CD4-positive, alpha-beta T cell treated with Interleukin-6 for 4 hours (primary cell): ENCODE measurements around the gene SIX2.

Experiments
- DNase-seq: peaks from one replicate; pipeline ENCODE4 v3.0.0-alpha.2; 2020; ENCODE audit warnings: mixed read lengths

SIX2 gene

DNA sequence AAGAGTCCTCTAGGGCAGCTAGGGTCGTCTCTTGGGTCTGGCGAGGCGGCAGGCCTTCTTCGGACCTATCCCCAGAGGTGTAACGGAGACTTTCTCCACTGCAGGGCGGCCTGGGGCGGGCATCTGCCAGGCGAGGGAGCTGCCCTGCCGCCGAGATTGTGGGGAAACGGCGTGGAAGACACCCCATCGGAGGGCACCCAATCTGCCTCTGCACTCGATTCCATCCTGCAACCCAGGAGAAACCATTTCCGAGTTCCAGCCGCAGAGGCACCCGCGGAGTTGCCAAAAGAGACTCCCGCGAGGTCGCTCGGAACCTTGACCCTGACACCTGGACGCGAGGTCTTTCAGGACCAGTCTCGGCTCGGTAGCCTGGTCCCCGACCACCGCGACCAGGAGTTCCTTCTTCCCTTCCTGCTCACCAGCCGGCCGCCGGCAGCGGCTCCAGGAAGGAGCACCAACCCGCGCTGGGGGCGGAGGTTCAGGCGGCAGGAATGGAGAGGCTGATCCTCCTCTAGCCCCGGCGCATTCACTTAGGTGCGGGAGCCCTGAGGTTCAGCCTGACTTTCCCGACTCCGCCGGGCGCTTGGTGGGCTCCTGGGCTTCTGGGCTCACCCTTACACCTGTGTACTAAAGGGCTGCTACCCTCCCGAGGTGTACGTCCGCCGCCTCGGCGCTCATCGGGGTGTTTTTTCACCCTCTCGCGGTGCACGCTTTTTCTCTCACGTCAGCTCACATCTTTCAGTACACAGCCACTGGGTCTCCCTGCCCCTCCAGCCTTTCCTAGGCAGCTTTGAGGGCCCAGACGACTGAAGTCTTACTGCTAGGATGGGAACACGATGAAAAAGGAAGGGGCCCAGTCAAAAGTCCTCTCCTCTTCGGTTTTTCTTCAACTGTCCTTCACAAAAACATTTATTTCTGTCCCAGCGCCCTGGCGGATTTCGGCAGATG is 8.1 kb downstream of the SIX2 start:
- no peak for DNase-seq

DNA sequence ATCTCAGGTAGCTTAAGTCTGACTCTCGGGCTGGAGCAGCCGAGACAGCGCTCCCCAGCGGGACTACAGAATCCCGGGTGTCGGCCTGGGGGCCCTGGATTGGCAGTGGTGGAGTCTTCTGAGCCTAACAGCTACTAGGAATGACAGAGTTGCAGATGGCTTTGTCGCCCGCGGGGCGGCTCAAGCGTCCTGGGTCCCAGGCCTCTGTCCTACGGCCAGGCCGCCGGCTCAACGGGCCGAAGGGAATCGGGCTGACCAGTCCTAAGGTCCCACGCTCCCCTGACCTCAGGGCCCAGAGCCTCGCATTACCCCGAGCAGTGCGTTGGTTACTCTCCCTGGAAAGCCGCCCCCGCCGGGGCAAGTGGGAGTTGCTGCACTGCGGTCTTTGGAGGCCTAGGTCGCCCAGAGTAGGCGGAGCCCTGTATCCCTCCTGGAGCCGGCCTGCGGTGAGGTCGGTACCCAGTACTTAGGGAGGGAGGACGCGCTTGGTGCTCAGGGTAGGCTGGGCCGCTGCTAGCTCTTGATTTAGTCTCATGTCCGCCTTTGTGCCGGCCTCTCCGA is 8.8 kb downstream of the SIX2 start:
- no peak for DNase-seq

DNA sequence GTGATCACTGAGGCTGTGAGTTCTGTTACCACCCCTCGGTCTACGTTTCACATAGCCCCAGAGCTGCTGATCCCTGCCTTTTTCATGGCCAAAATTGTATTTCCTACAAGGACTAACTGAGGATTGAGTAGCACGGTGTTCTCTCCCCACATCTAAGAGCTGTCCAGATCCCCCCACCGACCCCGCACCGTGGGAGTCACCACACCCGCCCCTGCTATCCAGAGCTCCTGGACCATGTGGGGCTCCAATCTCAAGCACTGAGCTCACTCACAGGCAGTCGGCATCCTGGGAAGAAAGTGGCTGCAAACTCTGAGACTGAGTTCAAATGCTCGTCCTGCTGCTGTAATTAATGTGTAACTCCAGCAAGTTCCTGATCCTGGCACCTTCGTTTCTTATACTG is 9.7 kb downstream of the SIX2 start:
- DNase-seq = no peak

DNA sequence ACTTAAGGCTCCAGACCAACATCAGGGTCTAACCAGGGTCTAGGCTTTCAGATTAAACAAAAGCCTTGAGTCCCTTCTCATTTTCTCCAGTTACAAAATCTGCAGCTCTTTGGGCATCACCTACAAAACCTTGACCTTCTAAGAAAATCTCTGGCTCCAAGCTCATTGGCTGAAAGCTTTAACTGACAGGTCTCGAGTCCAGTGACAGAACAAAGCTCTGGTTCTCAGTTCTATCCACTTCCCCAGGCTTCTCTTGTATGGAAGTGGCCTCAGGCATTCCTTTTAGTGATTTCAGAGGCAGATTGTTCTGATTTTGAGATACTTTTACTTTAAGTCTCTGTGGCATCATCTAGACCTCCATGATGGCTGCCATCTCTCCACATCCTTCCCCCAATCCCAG is 11.3 kb downstream of the SIX2 start:
- no peak for DNase-seq

DNA sequence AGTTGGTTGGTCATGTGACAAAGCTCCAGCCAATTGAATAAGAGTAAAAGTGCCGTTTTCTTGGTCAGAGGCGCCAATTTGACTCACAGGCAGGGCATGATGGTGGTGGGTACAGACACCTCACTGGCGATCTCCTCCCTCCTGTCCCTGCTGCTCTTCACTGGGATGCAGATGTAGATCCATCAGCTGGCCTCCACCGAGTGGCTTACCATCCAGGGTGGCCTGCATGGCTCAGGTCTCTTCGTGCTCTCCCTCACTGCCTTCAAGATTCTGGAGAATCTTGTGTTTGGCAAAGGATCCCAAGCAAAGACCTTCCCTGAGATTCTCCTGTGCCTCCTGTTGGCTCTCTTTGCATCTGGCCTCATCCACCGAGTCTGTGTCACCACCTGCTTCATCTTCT is 12.9 kb downstream of the SIX2 start:
- no peak for DNase-seq

DNA sequence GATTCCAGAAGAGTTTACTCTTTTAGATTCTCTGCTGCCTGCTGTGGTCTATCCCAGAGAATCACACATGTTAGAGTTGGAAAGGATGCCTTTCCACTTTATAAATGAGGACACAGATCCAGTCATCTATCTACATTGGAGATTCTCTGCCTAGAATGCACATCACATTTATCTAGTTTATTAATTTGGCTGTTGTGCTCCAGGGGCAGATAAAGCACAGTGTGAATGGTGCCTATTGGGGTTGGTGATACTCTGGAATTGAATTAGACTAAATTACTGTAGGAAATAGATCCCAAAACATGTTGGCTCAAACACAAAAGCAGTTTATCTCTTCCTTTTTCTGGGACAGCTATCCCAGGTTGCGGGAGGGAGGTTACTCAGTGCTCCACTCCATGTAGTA is 14.9 kb downstream of the SIX2 start:
- no peak for DNase-seq

DNA sequence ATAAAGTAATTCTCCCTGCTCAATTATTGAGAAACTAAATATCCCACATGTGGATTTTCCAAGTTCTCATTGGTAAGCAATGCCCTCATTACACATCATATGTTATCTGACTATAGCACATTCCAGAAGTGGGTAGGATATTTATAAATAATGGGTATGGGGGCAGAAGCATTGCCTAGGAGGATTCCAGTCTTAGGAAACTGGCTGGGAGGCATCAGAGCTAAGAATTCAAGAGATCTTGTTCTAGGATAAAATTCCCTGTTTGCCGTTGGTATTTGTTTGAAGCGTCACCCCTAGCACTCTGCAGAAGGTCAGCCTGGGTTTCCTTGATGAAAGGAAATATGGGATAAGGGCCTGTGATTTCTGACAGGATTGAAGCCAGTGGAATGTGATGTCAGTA is 20.1 kb downstream of the SIX2 start:
- DNase-seq = no peak

DNA sequence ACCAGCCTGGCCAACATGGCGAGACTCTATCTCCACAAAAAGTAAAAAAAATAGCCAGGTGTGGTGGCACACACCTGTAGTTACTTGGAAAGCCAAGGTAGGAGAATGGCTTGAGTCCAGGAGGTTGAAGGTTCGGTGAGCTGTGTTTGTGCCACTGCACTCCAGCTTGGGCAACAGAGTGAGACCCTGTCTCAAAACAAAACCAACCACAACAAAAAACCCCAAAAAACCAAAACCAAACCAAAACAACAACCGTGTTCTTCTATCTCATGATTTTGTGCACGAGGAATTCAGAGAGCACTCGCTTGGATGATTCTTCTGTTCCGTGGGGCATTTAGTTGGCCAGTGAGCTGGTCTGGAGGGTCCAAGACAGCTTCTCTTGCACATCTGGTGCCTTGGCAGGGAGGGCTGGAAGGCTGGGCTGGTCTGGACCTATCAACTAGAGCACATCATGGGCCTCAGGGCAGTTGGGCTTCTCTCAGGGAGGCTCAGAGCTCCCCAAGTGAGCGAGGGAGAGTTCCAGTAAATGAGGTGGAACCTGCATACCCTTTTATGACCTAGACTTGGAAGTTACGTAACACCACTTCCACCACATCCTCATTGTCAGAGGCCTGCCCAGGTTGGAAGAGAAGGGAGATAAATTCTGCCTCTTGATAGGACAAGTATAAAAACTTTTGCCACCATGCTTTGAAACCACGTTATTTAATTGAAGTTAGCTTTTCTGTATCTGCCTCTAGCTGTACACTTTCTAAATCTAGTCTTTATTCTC is 25.2 kb downstream of the SIX2 start:
- no peak for DNase-seq

DNA sequence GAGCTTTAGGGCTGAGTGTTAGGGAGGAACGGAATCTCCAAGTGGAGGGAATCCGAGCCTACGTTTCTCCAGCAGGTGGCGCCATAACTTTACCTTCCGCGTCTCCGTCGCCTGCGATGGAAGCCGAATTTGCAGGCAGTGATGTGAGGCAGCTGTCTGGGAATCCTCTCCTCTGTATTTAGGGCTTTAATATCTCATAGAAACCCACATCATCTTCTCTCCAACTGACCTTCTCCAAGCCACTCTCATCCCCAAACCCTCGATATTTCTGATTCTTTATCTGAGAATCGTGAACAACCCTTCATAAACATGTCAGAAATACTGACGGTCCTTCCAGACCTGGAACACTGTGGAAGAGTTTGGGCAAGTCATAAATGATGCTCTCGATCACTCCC is 27.5 kb downstream of the SIX2 start:
- peak; percentile 67 for DNase-seq

DNA sequence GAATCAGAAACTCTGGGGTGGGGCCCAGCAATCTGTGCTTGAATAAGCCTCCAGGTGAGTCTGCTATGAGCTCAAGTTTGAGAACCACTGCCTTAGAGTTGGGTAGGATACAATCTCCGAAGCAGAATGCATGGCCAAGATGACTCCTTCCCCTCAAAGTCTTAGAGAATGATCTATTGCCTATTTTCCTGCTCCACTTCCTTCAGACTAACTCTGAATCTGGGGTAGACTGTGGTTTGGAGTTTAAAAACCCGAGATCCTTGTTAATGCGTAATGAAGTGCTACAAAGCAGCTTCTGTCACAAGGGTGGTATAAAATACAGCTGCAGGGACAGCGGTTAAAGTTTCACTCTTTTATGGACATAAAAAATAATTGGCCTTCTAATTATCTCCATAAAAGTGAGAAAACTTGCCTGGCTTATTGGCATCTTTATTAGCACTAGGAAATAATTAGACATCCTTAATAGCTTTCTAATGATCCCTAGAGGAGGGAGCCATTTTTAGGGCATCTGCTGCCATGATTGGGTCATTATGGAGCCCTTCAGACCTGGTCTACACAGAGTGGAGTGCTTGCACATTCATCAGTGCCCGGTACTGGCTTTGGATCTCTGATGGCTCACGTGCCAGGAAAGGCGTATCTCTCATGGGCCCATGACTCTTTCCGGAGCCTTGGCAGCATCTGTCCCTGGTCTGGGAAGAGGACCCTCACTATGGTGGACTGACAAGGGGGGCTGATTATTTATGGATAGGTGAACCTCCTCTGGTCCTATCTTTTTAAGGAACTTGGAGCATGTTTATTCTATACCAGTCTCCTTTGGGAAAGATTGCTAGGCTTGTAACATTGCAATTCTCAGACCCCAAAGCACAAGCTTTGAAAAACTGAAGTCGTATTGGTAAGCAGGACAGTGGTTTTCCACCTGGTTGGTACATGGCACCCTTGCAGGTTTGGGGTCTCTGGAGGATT is 28.2 kb downstream of the SIX2 start:
- DNase-seq = no peak

DNA sequence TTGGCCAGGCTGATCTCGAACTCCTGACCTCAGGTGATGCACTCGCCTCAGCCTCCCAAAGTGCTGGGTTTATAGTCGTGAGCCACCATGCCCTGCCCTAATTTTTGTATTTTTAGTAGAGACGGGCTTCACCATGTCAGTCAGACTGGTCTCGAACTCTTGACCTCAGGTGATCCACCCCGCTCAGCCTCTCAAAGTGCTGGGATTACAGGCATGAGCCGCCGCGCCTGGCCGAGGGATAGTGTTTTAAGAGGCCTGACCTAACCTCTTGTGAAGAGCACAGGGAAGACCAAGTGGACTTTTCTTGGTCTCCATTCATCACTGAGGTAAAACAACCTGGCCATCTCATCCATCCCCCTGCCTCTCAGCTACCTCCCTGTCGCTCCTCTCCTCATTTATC is 29.7 kb downstream of the SIX2 start:
- DNase-seq = no peak

DNA sequence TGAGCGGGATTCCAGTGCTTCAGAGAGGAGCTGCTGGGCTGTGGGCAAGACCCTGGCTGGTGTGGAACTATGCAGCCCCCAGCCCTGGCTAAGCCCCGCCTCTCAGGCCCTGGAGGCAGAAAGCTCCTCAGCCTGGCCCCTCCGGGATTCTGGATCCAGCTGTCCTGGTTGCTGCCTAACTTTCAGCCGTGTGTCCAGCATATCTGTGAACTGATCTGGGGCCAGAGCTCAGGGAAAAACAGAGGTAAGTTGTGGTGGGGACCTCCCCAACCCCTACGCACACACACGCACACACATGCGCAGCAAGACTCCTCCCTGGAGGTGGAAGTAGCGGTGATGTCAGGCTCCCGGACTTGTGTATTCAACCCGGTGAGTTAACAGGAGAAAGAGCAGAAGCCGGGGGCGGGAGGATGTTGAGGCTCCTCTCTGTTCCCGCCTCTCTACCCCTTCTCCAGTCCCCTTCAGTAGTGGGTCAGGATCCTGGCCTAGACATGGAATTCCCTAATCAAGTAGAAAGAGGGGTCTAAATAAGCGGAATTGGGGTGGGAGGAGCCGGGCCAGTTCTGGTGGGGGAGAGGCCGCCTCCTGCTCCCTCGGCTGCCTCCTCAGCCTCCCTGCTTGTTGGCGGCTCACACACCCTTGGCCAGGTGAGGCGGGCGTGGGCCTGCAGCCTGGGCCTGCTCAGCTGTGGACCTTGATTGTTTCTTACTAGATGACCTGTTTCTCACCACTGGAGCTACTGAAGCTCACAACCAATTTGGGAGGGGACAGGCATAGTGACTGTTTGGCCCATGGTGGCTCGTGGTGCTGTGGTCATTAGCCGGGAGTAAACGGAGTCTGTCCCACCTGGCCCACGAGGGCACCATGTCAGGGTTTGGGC is 33.4 kb downstream of the SIX2 start:
- DNase-seq = no peak

DNA sequence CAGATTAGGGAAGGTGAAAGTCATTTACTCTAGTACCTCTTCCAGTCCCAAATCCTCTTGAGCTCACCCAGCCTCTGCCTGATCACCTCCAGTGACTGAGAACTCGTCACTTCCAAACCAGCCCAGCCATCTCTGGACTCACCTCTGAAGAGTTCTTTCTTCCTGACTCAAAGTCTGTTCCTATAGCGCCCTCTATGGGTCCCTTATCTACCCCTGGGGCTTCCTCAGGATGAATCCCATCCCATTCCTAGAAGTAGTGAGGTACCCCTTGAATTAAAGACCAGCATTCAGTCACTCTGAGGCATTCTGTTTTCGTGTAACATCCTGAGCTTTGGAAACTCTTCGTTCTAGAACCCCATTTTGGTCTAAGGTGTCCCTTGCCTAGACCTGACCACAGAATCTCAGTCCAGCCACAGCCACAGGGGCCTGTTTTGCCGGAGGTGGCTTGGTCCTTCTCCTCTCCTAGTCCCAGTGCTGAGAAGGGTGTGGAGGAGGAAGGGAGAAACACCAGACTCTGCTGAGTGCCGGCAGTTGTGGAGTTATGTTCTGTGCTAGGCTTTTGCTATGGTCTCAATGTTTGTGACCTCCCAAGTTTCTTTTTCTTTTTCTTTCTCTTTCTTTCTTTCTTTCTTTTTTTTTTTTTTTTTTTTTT is 35.1 kb downstream of the SIX2 start:
- no peak for DNase-seq

DNA sequence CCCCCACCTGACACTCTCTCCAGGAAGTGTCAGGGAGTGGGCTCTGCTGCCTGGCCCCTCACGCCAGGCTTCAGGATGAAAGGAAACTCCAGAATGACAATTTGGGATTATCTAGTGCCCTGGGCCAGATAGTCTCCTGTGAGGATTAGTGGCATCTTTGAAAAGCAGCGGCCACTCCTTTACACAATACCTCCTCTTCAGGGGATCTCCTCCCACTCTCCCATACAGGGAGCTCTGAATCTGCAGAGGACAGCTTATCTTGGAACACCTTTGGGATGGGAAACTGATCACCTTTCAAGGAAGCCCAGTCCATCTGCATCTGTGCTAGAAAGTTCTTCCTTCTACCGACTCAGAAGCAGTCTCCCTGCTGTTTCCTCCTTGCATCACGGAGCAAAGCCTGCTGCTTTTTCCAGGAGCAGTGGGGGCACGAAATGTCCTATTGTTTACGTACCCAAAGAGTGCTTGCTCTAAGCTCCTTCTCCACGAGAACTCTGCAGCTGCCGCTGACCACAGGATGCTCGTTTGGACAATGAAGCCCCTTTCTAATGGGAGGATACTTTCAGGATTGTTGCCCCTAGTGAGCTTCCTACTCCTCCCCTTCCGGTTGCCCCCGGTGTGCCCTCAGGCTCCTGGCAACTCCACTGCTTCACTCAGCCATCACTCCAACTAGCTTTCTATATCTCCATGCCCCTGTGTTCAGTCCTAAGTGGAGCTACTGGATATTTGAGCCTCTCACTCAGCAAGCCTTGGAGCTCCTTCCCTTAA is 36.3 kb downstream of the SIX2 start:
- no peak for DNase-seq

DNA sequence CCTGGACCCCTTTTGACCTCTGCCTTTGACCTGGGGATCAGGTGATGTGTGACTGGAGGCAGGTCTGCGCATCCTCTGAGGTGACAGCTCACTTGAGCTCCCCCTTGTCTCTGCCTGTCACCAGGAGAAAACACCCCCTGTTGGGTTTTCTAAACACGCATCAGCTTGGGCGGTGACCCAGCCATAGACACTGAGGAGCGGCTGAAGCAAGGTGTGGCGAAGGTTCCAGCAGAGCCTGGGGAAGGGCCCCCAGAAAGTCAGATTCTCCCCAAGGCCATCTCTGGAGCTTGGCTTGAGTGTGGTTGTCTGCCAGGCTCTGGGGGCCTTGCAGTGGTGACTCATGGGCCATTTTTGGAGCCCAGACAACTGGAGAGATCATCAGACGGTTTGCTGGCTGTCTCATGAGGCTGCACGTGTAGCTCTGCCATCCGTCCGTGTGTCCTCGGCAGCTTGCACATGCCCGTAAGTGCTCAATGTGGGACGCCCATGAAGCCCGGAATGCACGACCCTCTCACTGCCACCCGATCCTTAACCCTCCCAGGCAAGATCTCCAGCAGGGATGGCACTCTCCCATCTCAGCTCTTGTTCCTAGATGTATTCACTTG is 38.3 kb downstream of the SIX2 start:
- no peak for DNase-seq

DNA sequence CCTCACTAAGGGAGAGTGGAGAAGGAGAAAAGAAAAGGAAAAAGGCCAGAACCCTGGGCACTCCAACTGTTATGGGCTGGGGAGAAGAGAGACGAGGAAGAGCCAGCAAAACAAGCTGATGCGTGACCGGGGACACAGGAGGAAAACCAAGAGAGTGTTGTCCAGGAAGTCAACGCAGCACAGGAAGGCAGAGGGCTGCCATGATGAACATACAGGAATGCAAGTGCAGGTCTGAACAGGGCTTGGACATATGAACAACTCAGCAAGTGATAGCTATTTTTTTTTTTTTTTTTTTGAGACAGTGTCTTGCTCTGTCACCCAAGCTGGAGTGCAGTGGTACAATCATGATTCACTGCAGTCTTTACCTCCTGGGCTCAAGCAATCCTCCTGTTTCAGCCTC is 39.3 kb downstream of the SIX2 start:
- DNase-seq = no peak

DNA sequence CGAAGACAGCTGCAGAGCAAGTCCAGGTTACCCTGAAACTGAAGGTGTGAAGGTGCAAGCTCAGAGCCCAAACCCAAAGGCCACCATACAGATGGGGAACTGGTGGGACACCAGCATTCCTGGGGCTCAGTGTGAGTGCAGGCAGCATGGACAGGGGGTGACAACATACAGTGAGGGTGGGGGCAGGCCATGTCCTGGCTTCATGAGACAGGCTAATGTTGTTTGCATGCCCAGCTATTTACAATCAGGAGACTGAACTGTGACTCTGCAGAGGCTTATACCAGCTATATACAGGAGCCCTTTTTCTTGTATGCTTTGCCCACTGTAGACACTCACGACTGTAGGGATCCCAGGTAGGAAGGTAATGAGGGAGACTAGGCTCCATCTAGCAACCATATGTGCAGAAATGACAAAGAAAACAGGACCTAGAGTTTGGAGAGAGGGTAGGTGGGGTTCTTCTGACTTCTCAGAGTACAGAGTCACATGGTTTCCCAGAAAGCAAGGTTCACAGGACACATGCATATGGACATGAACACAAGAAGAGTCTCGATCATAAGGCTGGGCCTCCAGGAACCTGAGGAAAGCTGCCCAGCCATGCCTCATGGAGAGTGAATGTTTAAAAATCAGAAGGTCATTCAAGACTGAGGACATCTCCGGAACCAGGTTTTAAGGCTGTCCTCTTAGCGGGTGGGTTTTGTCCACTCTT is 41.4 kb downstream of the SIX2 start:
- DNase-seq = no peak

DNA sequence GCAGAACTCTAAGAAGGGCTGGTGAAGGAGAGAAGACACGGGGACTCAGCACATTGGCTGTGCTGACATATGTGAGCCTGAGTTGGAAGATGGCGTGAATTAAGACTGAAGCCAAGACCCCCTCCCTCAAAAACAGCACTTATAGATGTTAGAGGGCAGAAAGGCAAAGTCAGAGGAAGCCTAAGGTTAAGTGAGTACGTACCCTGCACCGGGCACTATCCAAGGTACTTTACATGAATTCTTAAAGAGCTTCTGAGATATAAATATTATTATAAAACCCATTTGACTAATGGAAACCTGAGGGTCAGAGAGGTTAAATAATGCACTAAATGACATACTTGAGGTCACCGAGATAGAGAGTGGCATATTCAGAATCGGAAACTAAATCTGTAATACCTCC is 42.2 kb downstream of the SIX2 start:
- no peak for DNase-seq

DNA sequence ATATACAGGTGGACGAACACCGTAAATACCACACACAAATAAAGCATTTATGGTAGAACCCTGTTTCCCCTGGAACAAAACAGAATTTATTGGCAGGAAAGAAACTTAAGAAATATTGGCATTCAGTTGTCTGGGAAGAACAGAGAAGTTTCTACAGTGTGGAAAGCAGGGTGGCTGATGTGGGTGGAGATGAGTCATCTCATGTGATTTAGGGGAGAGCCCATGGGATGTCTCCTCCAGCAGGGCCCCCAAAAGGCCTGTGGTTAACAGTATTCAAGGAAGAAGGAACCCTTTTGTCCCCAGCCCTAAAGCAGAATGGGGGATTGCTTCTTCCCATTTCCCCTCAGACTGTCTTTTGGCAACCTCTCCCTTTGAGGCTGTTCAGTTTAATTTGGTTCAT is 43.6 kb downstream of the SIX2 start:
- no peak for DNase-seq
